Effector memory CD4-positive, alpha-beta T cell (primary cell): ENCODE measurements around the gene DENND5A.

ENCODE experiments used
- DNase-seq, 3 donors: peaks; one replicate each; pipeline ENCODE4 v3.0.0-alpha.2; 2020
- H3K27ac ChIP-seq: 2 replicates; pipeline ENCODE4 v1.7.0; 2013; ENCODE audit warnings: mild to moderate bottlenecking, low read length, moderate library complexity; ENCODE audit not compliant: insufficient read depth, poor library complexity, severe bottlenecking
- H3K27me3 ChIP-seq: replicated peaks from 2 replicates; pipeline ENCODE4 v1.7.0; 2013; ENCODE audit warnings: mild to moderate bottlenecking, low read length; ENCODE audit not compliant: insufficient read depth, control insufficient read depth, poor library complexity, severe bottlenecking
- H3K36me3 ChIP-seq: 2 replicates; pipeline ENCODE4 v1.7.0; 2013; ENCODE audit warnings: mild to moderate bottlenecking, low read length, moderate library complexity; ENCODE audit not compliant: control insufficient read depth, insufficient read depth
- H3K4me1 ChIP-seq: 2 replicates; pipeline ENCODE4 v1.7.0; 2013; ENCODE audit warnings: low read length, mild to moderate bottlenecking; ENCODE audit not compliant: control insufficient read depth, insufficient read depth, poor library complexity, severe bottlenecking
- H3K4me3 ChIP-seq: 2 replicates; pipeline ENCODE4 v1.7.0; 2013; ENCODE audit warnings: low read length, low read depth, mild to moderate bottlenecking; ENCODE audit not compliant: insufficient read depth, poor library complexity, severe bottlenecking
- H3K9me3 ChIP-seq: 2 replicates; pipeline ENCODE4 v1.7.0; 2013; ENCODE audit warnings: mild to moderate bottlenecking, low read length, moderate library complexity; ENCODE audit not compliant: control insufficient read depth

Gene DENND5A

DNA sequence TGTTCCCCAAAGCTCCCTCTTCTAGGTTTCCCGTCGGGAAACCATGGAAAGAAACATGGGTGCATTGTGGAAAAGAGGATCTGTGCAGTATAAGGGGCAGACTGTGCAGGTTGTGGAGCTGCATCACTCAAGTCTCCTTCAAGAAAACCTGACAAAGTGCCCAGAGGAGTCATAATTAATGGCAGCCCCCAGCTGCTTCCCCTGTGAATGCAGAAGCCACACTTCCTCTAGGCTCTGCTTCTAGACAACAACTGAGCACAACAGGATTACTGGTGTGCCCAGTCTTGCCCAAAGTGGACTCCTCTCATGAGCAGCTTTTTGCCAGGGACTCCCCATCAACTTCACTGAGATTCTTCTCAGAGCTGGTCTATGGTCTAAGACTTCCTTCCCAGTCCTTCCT lies 131.2 kb downstream of the DENND5A start:
- no peak for DNase-seq
- Histone ChIP-seq H3K4me1 (peaks cover 11% of the 10 kb centered on the region), H3K9me3 (no peaks in the 10 kb centered on the region), H3K27me3 (no peaks in the 10 kb centered on the region), H3K36me3 (peaks cover under 1% of the 10 kb centered on the region), H3K27ac (no peak overlapping the region), H3K4me3 (no peak overlapping the region)

DNA sequence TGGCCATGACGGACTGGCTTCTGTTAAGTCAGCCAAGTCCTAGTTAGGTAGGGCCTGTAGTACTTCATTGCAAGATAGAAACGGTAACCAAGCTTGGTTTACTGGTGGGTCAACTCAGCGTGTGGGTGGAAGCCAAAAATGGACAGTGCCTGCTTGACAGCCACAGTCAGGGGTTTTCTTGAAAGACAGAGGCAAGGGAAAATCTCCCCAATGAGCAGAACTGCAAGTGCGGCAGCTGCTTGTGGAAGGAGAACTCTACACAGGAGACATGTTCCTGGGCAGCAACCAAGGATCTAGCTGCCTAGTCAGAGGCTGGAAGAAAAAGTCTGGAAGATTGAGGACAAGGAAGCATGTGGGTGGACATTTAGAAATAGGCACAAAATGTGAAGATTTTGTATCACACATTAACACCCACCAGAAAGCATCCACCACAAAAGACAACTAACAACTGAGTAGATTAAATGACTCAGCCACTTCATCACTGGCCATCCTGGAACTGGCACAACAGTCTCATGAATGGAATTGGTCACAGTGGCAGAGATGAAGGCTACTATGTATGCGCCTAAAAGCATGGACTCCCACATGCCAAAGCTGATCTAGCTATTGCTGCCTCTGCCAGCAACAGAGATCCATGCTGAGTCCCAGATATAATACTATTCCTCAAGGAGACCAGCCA lies 132.8 kb downstream of the DENND5A start:
- Histone ChIP-seq H3K4me1 (peaks cover 2% of the 10 kb centered on the region), H3K27me3 (no peaks in the 10 kb centered on the region), H3K4me3 (no peak overlapping the region), H3K27ac (no peak overlapping the region), H3K36me3 (no peaks in the 10 kb centered on the region), H3K9me3 (no peaks in the 10 kb centered on the region)
- no peak for DNase-seq

DNA sequence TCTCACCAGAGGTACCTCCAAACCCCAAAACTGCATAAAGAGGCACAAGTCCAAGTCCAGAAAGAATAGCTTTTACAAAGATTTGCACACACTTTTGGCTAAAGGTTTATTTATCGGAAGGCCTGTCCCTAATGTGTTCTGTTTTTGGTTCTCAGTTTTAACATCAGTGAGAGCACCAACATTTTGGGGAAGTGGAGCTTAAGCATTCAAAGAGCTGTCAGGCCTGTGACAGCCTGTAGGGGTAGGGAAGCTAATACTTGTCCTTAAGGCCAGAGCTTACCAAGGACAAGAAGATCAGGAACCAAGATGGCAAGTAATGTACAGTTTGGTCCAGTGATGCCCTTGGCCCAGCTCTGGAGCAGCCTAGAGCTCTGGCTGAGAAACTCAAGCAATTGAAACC lies 134.9 kb downstream of the DENND5A start:
- no peak for DNase-seq
- H3K27me3 ChIP-seq, result no peaks in the 10 kb centered on the region
- H3K4me1 ChIP-seq, result no peaks in the 10 kb centered on the region
- H3K36me3 ChIP-seq, result no peaks in the 10 kb centered on the region
- H3K4me3 ChIP-seq, result no peak overlapping the region
- H3K9me3 ChIP-seq, result no peaks in the 10 kb centered on the region
- no peak overlapping the region for H3K27ac ChIP-seq

DNA sequence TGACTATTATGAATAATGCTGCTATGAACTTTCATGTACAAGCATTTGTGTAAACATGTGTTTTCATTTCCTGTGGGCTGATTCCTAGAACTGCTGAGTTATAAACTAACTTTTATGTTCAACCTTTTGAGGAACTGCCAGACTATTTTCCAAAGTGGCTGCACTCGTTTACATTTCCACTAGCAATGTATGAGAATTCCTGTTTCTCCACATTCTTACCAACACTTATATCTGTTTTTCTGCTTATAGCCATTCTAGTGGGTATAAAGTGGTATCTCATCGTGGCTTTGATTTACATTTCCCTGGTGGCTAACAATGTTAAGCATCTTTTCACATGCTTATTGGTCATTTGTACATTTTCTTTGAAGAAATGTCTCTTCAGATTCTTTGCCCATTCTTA lies 138.5 kb downstream of the DENND5A start:
- H3K27me3 ChIP-seq, result no peaks in the 10 kb centered on the region
- no peaks in the 10 kb centered on the region for H3K36me3 ChIP-seq
- no peak for DNase-seq
- no peak overlapping the region for H3K27ac ChIP-seq
- H3K9me3 ChIP-seq, result no peaks in the 10 kb centered on the region
- no peak overlapping the region for H3K4me3 ChIP-seq
- no peaks in the 10 kb centered on the region for H3K4me1 ChIP-seq

DNA sequence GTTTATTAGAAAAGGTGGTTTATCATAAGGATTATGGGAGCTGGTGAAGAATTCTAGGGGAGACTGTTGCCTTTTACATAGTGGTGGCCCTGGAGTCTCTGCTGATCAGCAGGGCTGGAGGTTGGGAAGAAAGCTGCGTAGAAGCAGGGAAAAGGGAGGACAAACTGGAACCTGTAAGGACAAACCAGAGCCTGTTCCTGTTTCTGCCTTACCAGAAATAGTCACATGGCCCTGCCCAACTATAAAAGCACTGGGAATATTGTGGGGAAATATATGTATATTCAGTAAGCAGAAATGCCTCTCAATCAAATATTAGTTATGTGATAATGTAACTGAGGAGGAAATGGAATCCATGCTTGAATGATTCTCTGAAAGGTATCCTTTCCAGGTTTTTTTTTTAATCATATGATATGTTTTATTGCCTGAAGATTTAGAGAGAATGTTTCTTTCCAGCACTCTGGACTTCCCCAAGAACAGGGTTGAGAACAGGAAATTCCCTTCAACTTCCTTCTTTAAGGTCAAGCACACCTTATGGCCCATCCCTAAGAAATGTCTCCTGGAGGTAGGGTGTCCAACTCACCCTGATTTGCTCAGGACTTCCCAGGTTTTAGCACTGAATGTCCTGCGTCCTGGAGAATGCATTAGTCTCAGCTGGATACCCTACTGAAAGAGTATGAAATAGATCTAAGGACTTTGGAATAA lies 139.8 kb downstream of the DENND5A start:
- DNase-seq, result no peak
- Histone ChIP-seq H3K9me3 (no peaks in the 10 kb centered on the region), H3K36me3 (no peaks in the 10 kb centered on the region), H3K4me1 (no peaks in the 10 kb centered on the region), H3K27me3 (no peaks in the 10 kb centered on the region), H3K4me3 (no peak overlapping the region), H3K27ac (no peak overlapping the region)

DNA sequence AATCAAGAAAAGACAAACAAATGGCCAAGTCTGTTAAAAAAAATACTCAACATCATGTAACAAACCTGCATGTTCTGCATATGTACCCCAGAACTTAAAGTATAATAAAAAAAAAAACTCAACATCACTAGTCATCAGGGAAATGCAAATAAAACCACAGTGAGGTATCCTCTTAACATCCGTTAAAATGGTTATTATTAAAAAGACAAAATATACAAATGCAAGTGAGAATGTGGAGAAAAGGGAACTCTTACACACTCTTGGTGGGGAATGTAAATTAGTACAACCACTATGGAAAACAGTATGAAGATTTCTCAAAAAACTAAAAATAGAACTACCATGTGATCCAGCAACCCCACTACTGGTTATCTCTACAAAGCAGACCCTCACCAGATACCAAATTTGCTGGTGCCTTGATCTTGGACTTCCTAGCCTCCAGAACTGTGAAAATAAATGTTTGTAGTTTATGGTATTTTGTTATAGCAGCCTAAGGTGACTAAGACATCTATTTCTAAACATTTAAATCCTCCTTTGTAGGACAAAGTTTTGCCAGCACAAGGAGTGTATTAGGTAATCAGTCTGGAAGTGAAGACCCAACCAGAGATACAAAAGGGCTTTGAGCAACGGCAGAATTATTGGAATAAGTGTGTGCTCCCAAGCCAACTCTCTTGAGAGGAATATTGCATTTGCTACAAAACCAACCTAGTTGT lies 141.4 kb downstream of the DENND5A start:
- DNase-seq, result no peak
- Histone ChIP-seq H3K27ac (no peak overlapping the region), H3K4me1 (no peaks in the 10 kb centered on the region), H3K27me3 (no peaks in the 10 kb centered on the region), H3K4me3 (no peak overlapping the region), H3K9me3 (no peaks in the 10 kb centered on the region), H3K36me3 (no peaks in the 10 kb centered on the region)

DNA sequence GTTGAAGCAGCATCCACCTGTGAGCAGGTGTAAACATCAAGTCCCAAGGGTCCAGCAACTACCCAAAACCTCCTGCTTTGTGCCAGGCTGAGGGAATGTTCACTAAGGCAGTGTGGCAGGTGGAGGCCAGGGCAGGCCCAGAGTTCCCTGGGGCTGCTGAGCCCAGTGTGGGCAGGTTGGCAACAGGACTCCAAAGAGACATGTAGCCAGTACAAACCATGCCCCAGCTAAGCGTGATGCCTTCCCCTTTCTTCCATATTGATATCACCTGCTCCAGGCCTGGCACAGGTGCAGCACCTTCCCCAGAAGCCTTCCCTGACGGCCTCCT lies 143.7 kb downstream of the DENND5A start:
- H3K36me3 ChIP-seq, result no peaks in the 10 kb centered on the region
- H3K9me3 ChIP-seq, result no peaks in the 10 kb centered on the region
- H3K27me3 ChIP-seq, result no peaks in the 10 kb centered on the region
- H3K27ac ChIP-seq, result no peak overlapping the region
- no peak for DNase-seq
- H3K4me3 ChIP-seq, result no peak overlapping the region
- no peaks in the 10 kb centered on the region for H3K4me1 ChIP-seq

DNA sequence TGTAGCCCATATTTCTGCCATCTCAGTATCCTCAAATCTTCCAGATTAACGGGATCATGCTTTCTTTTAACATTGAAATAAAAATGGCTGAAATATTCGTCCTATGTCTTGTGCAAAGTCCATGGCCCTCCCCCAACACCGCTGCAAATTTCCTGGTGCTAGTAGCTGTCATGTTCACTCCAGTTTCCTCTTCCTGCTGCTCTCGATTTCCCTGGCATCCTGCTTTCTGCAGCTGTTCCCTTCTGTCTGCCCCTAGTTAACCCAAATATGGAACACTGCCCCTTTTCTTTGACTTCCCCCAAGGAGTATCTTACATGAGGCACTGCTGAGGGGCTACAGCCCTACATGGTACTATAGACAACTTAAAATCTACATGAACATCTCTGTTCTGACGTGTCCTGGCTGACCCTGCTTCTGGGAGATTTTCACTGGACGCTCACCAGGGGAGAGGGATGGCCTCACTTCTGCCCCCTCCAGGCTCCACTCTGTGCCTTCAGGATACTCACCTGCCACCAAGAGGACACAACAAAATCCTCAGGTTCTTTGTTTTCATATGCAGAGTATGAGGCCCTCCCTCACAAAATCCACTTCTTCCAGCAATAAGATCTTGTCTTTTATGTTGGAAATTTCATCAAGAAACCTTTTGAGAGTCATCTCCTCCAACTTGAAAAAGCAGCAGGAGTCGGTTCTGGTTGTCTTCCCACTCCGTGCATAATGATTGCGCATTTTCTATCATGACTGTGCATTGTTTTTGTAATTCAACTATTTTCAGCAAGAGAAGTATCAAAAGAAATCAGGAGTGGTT lies 144.3 kb downstream of the DENND5A start:
- Histone ChIP-seq H3K27ac (no peak overlapping the region), H3K4me1 (no peaks in the 10 kb centered on the region), H3K36me3 (no peaks in the 10 kb centered on the region), H3K9me3 (no peaks in the 10 kb centered on the region), H3K27me3 (no peaks in the 10 kb centered on the region), H3K4me3 (no peak overlapping the region)
- no peak for DNase-seq

DNA sequence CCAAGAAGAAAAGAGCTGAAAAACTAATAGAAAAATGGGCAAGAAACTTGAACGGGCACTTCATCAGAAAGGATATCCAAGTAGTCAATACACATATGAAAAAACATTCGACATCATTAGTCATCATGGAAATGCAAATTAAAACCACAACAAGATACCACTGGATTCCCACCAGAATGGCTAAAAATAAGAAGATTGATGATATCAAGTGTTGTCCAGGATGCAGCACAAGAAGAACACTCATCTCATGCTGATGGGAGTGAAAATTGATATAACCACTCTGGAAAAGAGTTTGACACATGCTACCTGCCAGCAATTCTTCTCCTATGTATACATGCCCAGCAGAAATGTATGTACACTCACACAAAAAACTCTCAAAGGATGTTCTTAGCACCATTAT lies 146.9 kb downstream of the DENND5A start:
- H3K4me1 ChIP-seq, result no peaks in the 10 kb centered on the region
- no peak overlapping the region for H3K4me3 ChIP-seq
- no peaks in the 10 kb centered on the region for H3K36me3 ChIP-seq
- H3K9me3 ChIP-seq, result no peaks in the 10 kb centered on the region
- H3K27ac ChIP-seq, result no peak overlapping the region
- no peaks in the 10 kb centered on the region for H3K27me3 ChIP-seq
- no peak for DNase-seq
